KMS-11 (cell line): Measurements from ENCODE around the gene FTH1.

ENCODE experiments used
- H2AFZ ChIP-seq: fragments of 200-600 bp; sonication (generic); 2 replicates; pipeline ENCODE4 v1.6.1; 2016; ENCODE audit warnings: antibody characterized with exemption, mixed run types, low read depth
- H3K27ac ChIP-seq: fragments of 200-600 bp; sonication (generic); 2 replicates; pipeline ENCODE4 v1.6.1; 2016; ENCODE audit warnings: mild to moderate bottlenecking, mixed run types
- H3K27me3 ChIP-seq: fragments of 200-600 bp; sonication (generic); 2 replicates; pipeline ENCODE4 v1.6.1; 2017; ENCODE audit warnings: mild to moderate bottlenecking, low read depth, mixed run types, moderate library complexity; ENCODE audit not compliant: insufficient read depth
- H3K36me3 ChIP-seq: fragments of 200-600 bp; sonication (generic); 2 replicates; pipeline ENCODE4 v1.6.1; 2017; ENCODE audit warnings: mild to moderate bottlenecking, mixed run types; ENCODE audit not compliant: insufficient read depth
- H3K4me1 ChIP-seq: fragments of 200-600 bp; sonication (generic); 2 replicates; pipeline ENCODE4 v1.6.1; 2016; ENCODE audit warnings: mild to moderate bottlenecking, low read depth, mixed run types; ENCODE audit not compliant: poor library complexity, severe bottlenecking
- H3K4me2 ChIP-seq: fragments of 200-600 bp; sonication (generic); 2 replicates; pipeline ENCODE4 v1.7.0; 2016; ENCODE audit warnings: mild to moderate bottlenecking, mixed run types
- H3K4me3 ChIP-seq: fragments of 200-600 bp; sonication (generic); IDR thresholded peaks from 2 replicates; pipeline ENCODE4 v1.6.1; 2017; ENCODE audit warnings: low read depth, low read length, mixed read lengths; ENCODE audit not compliant: insufficient read depth
- H3K79me2 ChIP-seq: fragments of 200-600 bp; sonication (generic); 2 replicates; pipeline ENCODE4 v1.6.1; 2016; ENCODE audit warnings: low read depth, mixed run types; ENCODE audit not compliant: insufficient read depth
- H3K9ac ChIP-seq: fragments of 200-600 bp; sonication (generic); 2 replicates; pipeline ENCODE4 v1.6.1; 2016; ENCODE audit warnings: mild to moderate bottlenecking, mixed run types
- H4K20me1 ChIP-seq: fragments of 200-600 bp; sonication (generic); 2 replicates; pipeline ENCODE4 v1.6.1; 2016; ENCODE audit warnings: mild to moderate bottlenecking, mixed run types; ENCODE audit not compliant: insufficient read depth
- CTCF ChIP-seq: fragments of 200-600 bp; sonication (generic); conservative IDR thresholded peaks from 2 replicates; pipeline ENCODE4 v1.6.1; 2017; ENCODE audit warnings: low read depth, mild to moderate bottlenecking, antibody characterized with exemption, low read length, moderate library complexity, mixed read lengths

Gene FTH1

DNA sequence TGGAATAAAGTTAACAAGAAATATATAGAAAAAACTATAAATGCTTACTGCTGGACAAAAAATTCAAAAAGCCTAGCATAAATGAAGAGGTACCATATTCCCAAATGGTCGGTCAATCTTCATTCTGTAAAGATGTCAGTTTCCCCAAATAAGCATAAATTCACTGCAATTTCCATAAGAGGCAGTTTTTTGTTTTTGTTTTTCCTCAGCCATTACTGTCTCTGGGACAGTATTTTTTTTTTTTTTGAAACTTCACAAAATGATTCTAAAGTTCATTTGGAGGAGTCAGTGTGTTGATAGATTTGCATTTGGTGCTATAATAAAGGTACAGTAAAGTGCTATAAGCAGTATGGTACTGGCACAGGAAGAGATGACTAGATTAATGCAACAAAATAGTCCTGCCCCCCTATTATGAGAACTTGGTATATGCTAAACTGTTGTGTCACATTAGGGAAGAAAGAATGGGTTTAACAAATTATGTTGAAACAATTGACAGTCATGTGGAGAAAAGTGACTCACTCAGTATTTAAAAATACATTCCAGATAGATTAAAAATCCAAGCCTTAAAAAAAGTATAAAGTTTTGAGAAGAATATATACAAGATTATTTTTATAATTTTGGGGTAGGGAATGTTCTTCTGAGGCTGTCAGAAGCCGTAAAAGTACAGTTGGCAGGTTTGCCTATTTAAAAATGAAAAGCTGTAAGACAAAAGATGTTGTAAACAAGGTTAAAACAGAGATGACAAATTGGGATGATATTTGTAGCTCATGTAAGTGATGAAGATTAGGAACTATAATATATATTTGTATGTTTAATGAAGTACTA is 2.6 kb upstream of the FTH1 start:
- peaks cover 26% of the 10 kb centered on the region for H3K79me2 ChIP-seq
- TF ChIP-seq CTCF = no peak
- no peak overlapping the region for H3K27ac ChIP-seq
- no peak overlapping the region for H3K4me2 ChIP-seq
- peaks cover 3% of the 10 kb centered on the region; the same call in 1 of the 2 replicates for H3K36me3 ChIP-seq
- peaks cover 59% of the 10 kb centered on the region for H3K4me1 ChIP-seq
- peaks cover 12% of the 10 kb centered on the region; the same call in 1 of the 2 replicates for H4K20me1 ChIP-seq
- no peaks in the 10 kb centered on the region for H3K27me3 ChIP-seq
- H2AFZ ChIP-seq = no peak overlapping the region
- H3K4me3 ChIP-seq = no peak overlapping the region
- H3K9ac ChIP-seq = no peak overlapping the region

DNA sequence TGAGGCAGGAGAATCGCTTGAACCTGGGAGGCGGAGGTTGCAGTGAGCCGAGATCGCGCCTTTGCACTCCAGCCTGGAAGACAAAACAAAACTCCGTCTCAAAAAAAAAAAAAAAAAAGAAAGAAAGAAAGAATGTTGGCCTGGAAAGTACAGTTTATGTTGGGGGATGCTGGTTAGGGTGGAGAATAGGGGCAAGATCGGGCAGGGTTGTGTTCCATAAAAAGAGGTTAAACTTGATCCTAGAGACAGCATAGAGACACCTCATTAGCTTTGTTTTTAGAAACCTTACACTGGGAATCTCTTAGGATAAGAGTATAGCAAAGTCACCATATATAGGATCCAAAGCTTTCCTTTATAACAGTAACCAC is 1.9 kb upstream of the FTH1 start:
- Histone ChIP-seq H3K27me3 (no peaks in the 10 kb centered on the region), H2AFZ (no peak overlapping the region), H4K20me1 (peaks cover 12% of the 10 kb centered on the region; the same call in 1 of the 2 replicates), H3K9ac (no peak overlapping the region), H3K27ac (no peak overlapping the region), H3K4me3 (no peak overlapping the region), H3K4me2 (no peak overlapping the region), H3K79me2 (peaks cover 30% of the 10 kb centered on the region), H3K36me3 (peaks cover 7% of the 10 kb centered on the region; the same call in 1 of the 2 replicates), H3K4me1 (peaks cover 61% of the 10 kb centered on the region)
- no peak for TF ChIP-seq CTCF

GRCh38 chr11:61968758-61969390 is 1.4 kb upstream of the FTH1 start:
- Histone ChIP-seq H3K4me3 (no peak overlapping the region), H3K9ac (peak overlapping the region; percentile 93; the same call in 1 of the 2 replicates), H3K27ac (peak overlapping the region; percentile 98), H3K4me1 (peaks cover 60% of the 10 kb centered on the region), H2AFZ (peak overlapping the region; percentile 87), H4K20me1 (peaks cover 12% of the 10 kb centered on the region; the same call in 1 of the 2 replicates), H3K27me3 (no peaks in the 10 kb centered on the region), H3K79me2 (peaks cover 30% of the 10 kb centered on the region), H3K36me3 (peaks cover 7% of the 10 kb centered on the region; the same call in 1 of the 2 replicates), H3K4me2 (peak overlapping the region; percentile 91)
- TF ChIP-seq CTCF = no peak

DNA sequence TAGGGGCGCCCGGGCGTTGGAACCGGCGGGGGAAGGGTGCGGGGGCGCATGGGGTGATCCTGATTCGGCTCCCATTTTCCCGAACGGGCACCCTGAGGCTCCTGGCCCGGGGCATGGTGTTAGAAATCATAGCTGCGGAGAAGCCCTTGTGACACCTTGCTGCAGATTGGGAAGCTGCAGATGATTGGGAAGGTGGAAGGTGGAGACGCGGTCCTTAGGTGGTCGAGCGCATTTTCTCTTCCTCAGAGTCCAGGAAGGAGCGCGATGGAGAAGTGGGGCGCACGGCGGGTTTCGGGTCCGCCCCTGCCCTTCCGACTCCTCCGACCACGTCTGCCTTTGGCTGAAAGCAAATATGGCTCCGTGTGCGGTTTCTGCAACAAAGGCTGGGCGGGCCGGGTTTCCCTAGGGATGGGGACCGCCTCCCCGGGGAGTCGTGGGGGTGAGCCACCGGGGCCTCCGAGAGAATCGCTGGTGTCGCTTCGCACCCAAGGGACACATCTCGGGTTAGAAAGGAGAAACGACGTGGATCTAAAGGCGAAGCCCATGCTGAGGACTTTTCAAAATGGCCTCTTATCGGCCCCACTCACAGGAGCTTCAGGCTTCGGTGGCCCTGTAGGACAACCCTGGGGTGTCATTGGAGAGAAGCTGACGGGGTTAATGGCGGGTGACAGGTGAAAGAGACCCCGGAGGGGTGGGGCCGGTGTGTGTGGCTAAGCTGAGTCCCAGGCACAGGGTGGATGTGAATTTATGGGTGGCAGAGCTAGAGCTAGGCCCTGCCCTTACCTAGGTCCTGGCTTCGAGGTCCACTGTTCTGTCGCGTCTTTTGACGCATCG is 707 bp upstream of the FTH1 start:
- Histone ChIP-seq H3K27me3 (no peaks in the 10 kb centered on the region), H3K36me3 (peaks cover 7% of the 10 kb centered on the region; the same call in 1 of the 2 replicates), H3K4me2 (peak overlapping the region; percentile 91), H2AFZ (peak overlapping the region; percentile 87), H3K4me3 (no peak overlapping the region), H3K27ac (peak overlapping the region; percentile 98), H4K20me1 (peaks cover 12% of the 10 kb centered on the region; the same call in 1 of the 2 replicates), H3K79me2 (peaks cover 30% of the 10 kb centered on the region), H3K9ac (peak overlapping the region; percentile 93), H3K4me1 (peaks cover 53% of the 10 kb centered on the region)
- no peak for TF ChIP-seq CTCF
